CD14-positive monocyte (primary cell): ENCODE results near the gene ATXN1. TPM values are rescaled to one million over a fixed set of nuclear protein-coding genes. Genes with fewer than 3 reads are reported as not detected.
A peak's percentile ranks its signal among the peaks of the same experiment; 100 is the strongest.

ENCODE experiments used
- DNase-seq, 3 donors: peaks; one replicate each; pipeline ENCODE4 v3.0.0-alpha.2; 2011 to 2022
- H2AFZ ChIP-seq: 2 replicates; pipeline ENCODE4 v1.6.0; 2012; ENCODE audit warnings: mild to moderate bottlenecking, low read depth, low read length, inconsistent platforms; ENCODE audit not compliant: insufficient read depth, poor library complexity, severe bottlenecking
- H3K27ac ChIP-seq, 2 donors: 1 replicate in 1 of 2; 2 replicates in 1 of 2; pipeline ENCODE4 v1.5.1; 2012 to 2013; ENCODE audit warnings: low read length in 2 of 2, control low read depth in 1 of 2, inconsistent platforms in 1 of 2, low read depth in 1 of 2, mild to moderate bottlenecking in 1 of 2
- H3K27me3 ChIP-seq, 2 donors: one replicate each; pipeline versions ENCODE4 v1.6.0 to v1.6.1; 2011 to 2013; ENCODE audit warnings: low read length in 2 of 2; ENCODE audit not compliant: control insufficient read depth in 2 of 2, insufficient read depth in 2 of 2
- H3K36me3 ChIP-seq, 2 donors: replicated peaks in 1 of 2; 1 replicate in 1 of 2; 2 replicates in 1 of 2; pipeline versions ENCODE4 v1.5.1 to v1.6.1; 2012 to 2013; ENCODE audit warnings: low read length in 2 of 2, control low read depth in 1 of 2, inconsistent platforms in 1 of 2, mild to moderate bottlenecking in 1 of 2; ENCODE audit not compliant: insufficient read depth in 2 of 2, control insufficient read depth in 1 of 2
- H3K4me1 ChIP-seq, 2 donors: 1 replicate in 1 of 2; 2 replicates in 1 of 2; pipeline versions ENCODE4 v1.5.1 to v1.6.1; 2012 to 2013; ENCODE audit warnings: low read length in 2 of 2, control low read depth in 1 of 2, inconsistent platforms in 1 of 2, mild to moderate bottlenecking in 1 of 2, moderate library complexity in 1 of 2; ENCODE audit not compliant: insufficient read depth in 2 of 2, control insufficient read depth in 1 of 2
- H3K4me2 ChIP-seq: replicated peaks from 2 replicates; pipeline ENCODE3; 2012; ENCODE audit warnings: low read length, moderate library complexity, mild to moderate bottlenecking; ENCODE audit not compliant: poor library complexity, severe bottlenecking; ENCODE audit errors: extremely low read depth
- H3K4me3 ChIP-seq, 3 experiments: fragments of 200-600 bp in 1 of 3; sonication (generic) in 1 of 3; replicated peaks in 1 of 3; 1 replicate in 2 of 3; 2 replicates in 1 of 3; pipeline ENCODE4 v1.5.1; 2011 to 2013; ENCODE audit warnings: low read length in 3 of 3, mild to moderate bottlenecking in 3 of 3, control low read depth in 2 of 3, low read depth in 2 of 3, inconsistent platforms in 1 of 3, moderate library complexity in 1 of 3
- H3K79me2 ChIP-seq: 2 replicates; pipeline ENCODE4 v1.6.0; 2012; ENCODE audit warnings: mild to moderate bottlenecking, control low read depth, inconsistent platforms, low read length, moderate library complexity; ENCODE audit not compliant: insufficient read depth
- H3K9ac ChIP-seq: 2 replicates; pipeline ENCODE4 v1.6.0; 2017; ENCODE audit warnings: low read length, mild to moderate bottlenecking; ENCODE audit not compliant: insufficient read depth, poor library complexity, severe bottlenecking
- H3K9me3 ChIP-seq, 2 donors: replicated peaks in 1 of 2; 1 replicate in 1 of 2; 2 replicates in 1 of 2; pipeline versions ENCODE4 v1.5.1 to v1.6.1; 2012 to 2013; ENCODE audit warnings: low read length in 2 of 2, control low read depth in 1 of 2; ENCODE audit not compliant: control insufficient read depth in 1 of 2, insufficient read depth in 1 of 2
- H4K20me1 ChIP-seq: 2 replicates; pipeline ENCODE4 v1.6.0; 2012; ENCODE audit warnings: mild to moderate bottlenecking, low read length, control low read depth, moderate library complexity; ENCODE audit not compliant: insufficient read depth
- H3K27ac Mint-ChIP-seq, 7 donors: one replicate each; pipeline ENCODE4 v1.8.0; 2020; ENCODE audit warnings: mild to moderate bottlenecking in 7 of 7, mixed read lengths in 7 of 7, moderate library complexity in 6 of 7, inconsistent platforms in 2 of 7
- H3K27me3 Mint-ChIP-seq, 3 donors: one replicate each; pipeline ENCODE4 v1.8.0; 2021 to 2022; ENCODE audit warnings: low read depth in 3 of 3, mild to moderate bottlenecking in 3 of 3, mixed read lengths in 3 of 3, moderate library complexity in 3 of 3, inconsistent platforms in 1 of 3
- H3K36me3 Mint-ChIP-seq, 2 donors: one replicate each; pipeline ENCODE4 v1.8.0; 2020; ENCODE audit warnings: mixed read lengths in 2 of 2, inconsistent platforms in 1 of 2, mild to moderate bottlenecking in 1 of 2
- H3K4me1 Mint-ChIP-seq: one replicate; pipeline ENCODE4 v1.8.0; 2020; ENCODE audit warnings: mild to moderate bottlenecking, mixed read lengths
- H3K4me3 Mint-ChIP-seq, 2 donors: one replicate each; pipeline ENCODE4 v1.8.0; 2020; ENCODE audit warnings: mild to moderate bottlenecking in 2 of 2, mixed read lengths in 2 of 2, moderate library complexity in 1 of 2
- H3K9me3 Mint-ChIP-seq, 7 donors: one replicate each; pipeline ENCODE4 v1.8.0; 2020 to 2022; ENCODE audit warnings: mixed read lengths in 7 of 7, mild to moderate bottlenecking in 6 of 7, moderate library complexity in 6 of 7, inconsistent platforms in 2 of 7
- WGBS: methylation state at CpG from one replicate; pipeline ENCODE4 v1.1.5; 2013; ENCODE audit warnings: missing lambda C conversion rate; ENCODE audit not compliant: insufficient coverage; 5-methylcytosine and 5-hydroxymethylcytosine counted together
- intact Hi-C, 2 donors: fragments of 100-400 bp; cut with micrococcal nuclease; formaldehyde crosslinking; loops; one replicate each; pipeline versions ENCODE4 v1.15.0 to v1.15.1; 2023
- polyA plus RNA-seq, 3 donors: library from polyadenylated mRNA; depleted of rRNA in 1 of 3; unstranded in 2 of 3; stranded (reverse) in 1 of 3; fragments of 300-500 nt in 2 of 3; fragments of >200 nt in 1 of 3; fragmentation: Illumina TruSeq in 2 of 3; gene quantifications; 1 replicate in 2 of 3; 2 replicates in 1 of 3; pipeline ENCODE4 v1.2.3, GENCODE V29; 2012 to 2021
- TF ChIP-seq, protein P1 (sequence below): fragments of 200-600 bp; IDR thresholded peaks from one replicate; pipeline ENCODE4 v1.8.0; 2022; ENCODE audit warnings: antibody characterized with exemption, mild to moderate bottlenecking

The ATXN1 gene
- polyA plus RNA-seq, 3 donors = 8.8 to 19.1 (median 10.9) TPM

GRCh38 chr6:16338577-16339264 is 422.5 kb downstream of the ATXN1 start:
- H3K4me1 Mint-ChIP-seq = peaks cover 19% of the 10 kb centered on the region
- H3K4me3 Mint-ChIP-seq = no peak overlapping the region
- Histone ChIP-seq H3K27me3 (no peaks in the 10 kb centered on the region), H3K9me3 (no peaks in the 10 kb centered on the region), H3K4me2 (no peak overlapping the region), H3K36me3 (no peaks in the 10 kb centered on the region), H4K20me1 (peaks cover 32% of the 10 kb centered on the region), H3K79me2 (no peaks in the 10 kb centered on the region), H3K9ac (no peak overlapping the region), H2AFZ (no peak overlapping the region), H3K4me3 (no peak overlapping the region), H3K27ac (no peak overlapping the region), H3K4me1 (peaks cover 20% of the 10 kb centered on the region in 2 donors)
- intact Hi-C loops = loop anchor here in 1 of 2 donors (10.0 kb wide), 2 partner anchors 436 to 626 kb away; no protein-coding TSS in a partner anchor
- peaks cover 0 to 2% (median 0%) of the 10 kb centered on the region in 7 donors for H3K9me3 Mint-ChIP-seq
- H3K36me3 Mint-ChIP-seq = peaks cover 3 to 8% of the 10 kb centered on the region in 2 donors
- TF ChIP-seq, protein P1, sequence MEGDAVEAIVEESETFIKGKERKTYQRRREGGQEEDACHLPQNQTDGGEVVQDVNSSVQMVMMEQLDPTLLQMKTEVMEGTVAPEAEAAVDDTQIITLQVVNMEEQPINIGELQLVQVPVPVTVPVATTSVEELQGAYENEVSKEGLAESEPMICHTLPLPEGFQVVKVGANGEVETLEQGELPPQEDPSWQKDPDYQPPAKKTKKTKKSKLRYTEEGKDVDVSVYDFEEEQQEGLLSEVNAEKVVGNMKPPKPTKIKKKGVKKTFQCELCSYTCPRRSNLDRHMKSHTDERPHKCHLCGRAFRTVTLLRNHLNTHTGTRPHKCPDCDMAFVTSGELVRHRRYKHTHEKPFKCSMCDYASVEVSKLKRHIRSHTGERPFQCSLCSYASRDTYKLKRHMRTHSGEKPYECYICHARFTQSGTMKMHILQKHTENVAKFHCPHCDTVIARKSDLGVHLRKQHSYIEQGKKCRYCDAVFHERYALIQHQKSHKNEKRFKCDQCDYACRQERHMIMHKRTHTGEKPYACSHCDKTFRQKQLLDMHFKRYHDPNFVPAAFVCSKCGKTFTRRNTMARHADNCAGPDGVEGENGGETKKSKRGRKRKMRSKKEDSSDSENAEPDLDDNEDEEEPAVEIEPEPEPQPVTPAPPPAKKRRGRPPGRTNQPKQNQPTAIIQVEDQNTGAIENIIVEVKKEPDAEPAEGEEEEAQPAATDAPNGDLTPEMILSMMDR = peak; percentile 9
- WGBS = 91% methylated on average over 9 of the region's 10 CpGs
- DNase-seq = no peak
- peak overlapping the region in 1 of 7 donors; percentile 3 for H3K27ac Mint-ChIP-seq
- H3K27me3 Mint-ChIP-seq = no peaks in the 10 kb centered on the region

DNA sequence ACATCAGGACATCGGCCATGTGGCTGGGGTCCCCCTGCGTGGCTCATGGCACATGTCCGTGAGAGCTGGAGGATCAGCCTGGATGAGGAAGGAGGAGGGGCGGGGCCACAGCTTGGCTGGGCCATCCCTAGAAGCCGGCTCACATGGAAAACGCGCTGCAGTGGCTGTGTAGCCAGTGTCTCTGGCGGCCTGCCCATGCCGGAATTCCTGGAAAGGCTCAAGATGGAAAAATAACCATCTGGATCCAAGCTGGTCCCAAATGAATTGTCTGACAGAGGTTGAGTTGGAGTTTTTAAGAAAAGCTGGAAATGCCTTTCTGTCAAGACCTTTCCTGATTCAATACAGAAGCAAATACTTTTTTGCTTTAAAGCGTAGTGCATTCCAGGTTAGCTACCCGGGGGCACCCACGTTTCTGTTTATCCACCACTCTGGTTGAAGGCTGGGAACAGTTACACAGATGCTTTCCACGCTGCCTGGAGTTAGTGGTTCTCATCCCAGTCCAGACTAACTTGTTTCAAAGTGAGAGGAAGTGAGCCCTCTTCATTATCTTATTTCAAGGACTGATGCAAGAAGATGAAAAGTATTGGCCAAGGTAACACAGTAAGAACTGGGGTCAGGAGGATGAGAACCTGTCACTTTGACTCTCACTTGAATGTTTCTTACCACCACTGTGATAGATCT is 423.8 kb downstream of the ATXN1 start:
- Histone ChIP-seq H3K4me3 (no peak overlapping the region), H3K27ac (no peak overlapping the region), H3K27me3 (no peaks in the 10 kb centered on the region), H3K79me2 (no peaks in the 10 kb centered on the region), H2AFZ (no peak overlapping the region), H3K4me1 (peaks cover 17 to 18% of the 10 kb centered on the region in 2 donors), H3K4me2 (no peak overlapping the region), H3K9ac (no peak overlapping the region), H4K20me1 (peaks cover 31% of the 10 kb centered on the region), H3K36me3 (no peaks in the 10 kb centered on the region), H3K9me3 (no peaks in the 10 kb centered on the region)
- WGBS = 97% methylated on average over 8 of the region's 13 CpGs
- Mint-ChIP-seq H3K27me3 (no peaks in the 10 kb centered on the region), H3K4me1 (peaks cover 15% of the 10 kb centered on the region), H3K36me3 (peaks cover 0 to 6% of the 10 kb centered on the region in 2 donors), H3K4me3 (no peak overlapping the region), H3K27ac (no peak overlapping the region), H3K9me3 (peaks cover 0 to 2% (median 0%) of the 10 kb centered on the region in 7 donors)
- no peak for DNase-seq
- intact Hi-C loops = loop anchor here in 1 of 2 donors (10.0 kb wide), 2 partner anchors 437 to 627 kb away; no protein-coding TSS in a partner anchor
- TF ChIP-seq, protein P1 = no peak
